Heart left ventricle (tissue), 13 donors: ENCODE data around the gene PAMR1.

ENCODE experiments used
- CTCF ChIP-seq, 12 donors: fragments of 200-600 bp; sonication (generic) in 4 of 12; IDR thresholded peaks; one replicate each; pipeline versions ENCODE4 v1.5.0 to v1.8.0; 2018 to 2022; ENCODE audit warnings: antibody characterized with exemption in 12 of 12, mild to moderate bottlenecking in 5 of 12
- POLR2A ChIP-seq, 2 donors: fragments of 450-650 bp; IDR thresholded peaks; one replicate each; pipeline ENCODE4 v1.6.1; 2017; ENCODE audit warnings: antibody characterized with exemption in 2 of 2, mild to moderate bottlenecking in 2 of 2, moderate library complexity in 2 of 2
- donor health status: ischemic (EF 13 %, LVEDD 7.1; RV severe dilation, severe dysfunction).
- donor health status: DM: no; HTN: yes; CAD: no.
- donor health status: DM: no; HTN: no; CAD: no.
- donor health status: ischemic (EF 25% LVEDD 6.9; RV normal size, moderate dysfunction).
- donor health status: ischemic (EF 25% LVEDD 5.7; RV mildly dilated, moderate dysfunction).
- donor health status: ischemic (EF 35%, LVEDD 5.7; RV mildly dilated, moderate dysfunction).
- donor health status: nonischemic (EF 11% LVEDD 7.7; RV severe dilation, severe dysfunction).
- donor health status: DM: yes; HTN: yes; CAD: no.
- donor health status: PGD.
- donor health status: ischemic (EF 29% LVEDD 5.4; RV normal size, mild dysfunction).
- donor health status: nonischemic (EF 23%, LVEDD 6.1; RV moderate dilation, normal function).

- TF ChIP-seq CTCF (IDR thresholded peaks at IDR 0.05) (no peak), POLR2A (IDR thresholded peaks at IDR 0.05) (no peak)
Measured at GRCh38 chr11:35563484-35564244, 38.2 kb upstream of the PAMR1 start.
